T-helper 2 cell treated with Interferon-gamma antibody and Interleukin-4, amounts not matched to agents 5 μg/mL and 100 μg/mL, for 36 hours (primary cell): ENCODE measurements around the gene NADSYN1.

Experiments
- DNase-seq: peaks from one replicate; pipeline ENCODE4 v3.0.0; 2021; ENCODE audit warnings: low spot score
- H3K27ac Mint-ChIP-seq: one replicate; pipeline ENCODE4 v1.8.0; 2021; ENCODE audit warnings: mild to moderate bottlenecking, mixed read lengths
- H3K27me3 Mint-ChIP-seq: one replicate; pipeline ENCODE4 v1.8.0; 2021; ENCODE audit warnings: low read depth, mixed read lengths
- H3K36me3 Mint-ChIP-seq: one replicate; pipeline ENCODE4 v1.8.0; 2021; ENCODE audit warnings: low read depth, mixed read lengths
- H3K4me1 Mint-ChIP-seq: one replicate; pipeline ENCODE4 v1.8.0; 2021; ENCODE audit warnings: low read depth, mixed read lengths
- H3K4me3 Mint-ChIP-seq: one replicate; pipeline ENCODE4 v1.8.0; 2022; ENCODE audit warnings: mild to moderate bottlenecking, moderate library complexity, mixed read lengths
- H3K9me3 Mint-ChIP-seq: one replicate; pipeline ENCODE4 v1.8.0; 2021; ENCODE audit warnings: mixed read lengths

The NADSYN1 gene

DNA sequence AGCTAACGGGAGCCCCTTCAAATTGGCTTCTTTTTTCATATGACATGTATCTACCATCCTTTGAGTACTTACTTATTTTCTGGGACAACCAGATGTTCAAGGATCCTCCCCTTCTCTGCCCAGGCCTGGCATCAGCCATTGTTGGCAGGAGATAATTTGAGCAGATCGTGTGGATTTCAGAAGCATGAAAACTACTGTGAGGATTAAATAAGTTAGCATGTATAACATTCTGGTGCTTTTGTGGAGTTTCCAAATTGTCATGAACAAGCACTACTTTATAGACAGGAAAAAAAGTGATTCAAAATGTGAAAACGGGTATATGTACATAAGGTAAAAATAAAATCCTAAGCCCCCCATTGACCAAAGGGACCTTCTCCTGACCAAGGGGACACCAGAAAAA is 2.1 kb upstream of the NADSYN1 start:
- no peak for DNase-seq
- H3K4me1 Mint-ChIP-seq = peaks cover 61% of the 10 kb centered on the region
- no peaks in the 10 kb centered on the region for H3K27me3 Mint-ChIP-seq
- peaks cover 26% of the 10 kb centered on the region for H3K36me3 Mint-ChIP-seq
- peak overlapping the region; percentile 90 for H3K4me3 Mint-ChIP-seq
- H3K9me3 Mint-ChIP-seq = peaks cover 7% of the 10 kb centered on the region
- H3K27ac Mint-ChIP-seq = peak overlapping the region; percentile 94

DNA sequence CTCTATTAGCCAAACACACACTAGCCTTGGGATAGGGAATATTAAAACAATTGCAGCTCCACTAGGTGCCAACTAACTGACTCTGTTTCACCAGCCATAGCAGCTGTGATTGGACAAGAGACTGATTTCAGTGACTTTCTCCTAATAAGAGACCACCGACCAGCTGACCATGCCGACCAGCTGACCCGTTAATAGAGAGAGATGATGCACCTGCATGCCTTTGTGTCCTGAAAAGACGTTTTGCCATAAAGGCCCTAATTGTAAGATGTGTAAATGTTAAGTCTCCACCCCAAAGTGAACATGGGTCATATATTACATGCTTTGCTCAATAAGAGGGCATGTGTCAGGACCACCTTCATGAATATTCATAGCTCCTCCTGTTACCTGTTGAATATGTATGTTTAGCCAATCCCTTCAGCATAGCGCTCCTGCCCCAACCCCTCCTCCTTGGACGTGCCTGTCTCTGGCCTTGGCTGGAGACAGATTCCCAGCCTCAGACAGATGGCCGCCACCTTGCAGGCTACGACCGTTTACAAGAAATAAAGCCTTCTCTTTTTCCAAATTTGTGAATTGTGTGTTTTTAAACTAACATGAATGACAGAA is 1.3 kb upstream of the NADSYN1 start:
- peak overlapping the region; percentile 94 for H3K27ac Mint-ChIP-seq
- DNase-seq = peak; percentile 16
- H3K36me3 Mint-ChIP-seq = peaks cover 21% of the 10 kb centered on the region
- H3K9me3 Mint-ChIP-seq = no peaks in the 10 kb centered on the region
- H3K4me3 Mint-ChIP-seq = peak overlapping the region; percentile 90
- H3K4me1 Mint-ChIP-seq = peaks cover 60% of the 10 kb centered on the region
- no peaks in the 10 kb centered on the region for H3K27me3 Mint-ChIP-seq

DNA sequence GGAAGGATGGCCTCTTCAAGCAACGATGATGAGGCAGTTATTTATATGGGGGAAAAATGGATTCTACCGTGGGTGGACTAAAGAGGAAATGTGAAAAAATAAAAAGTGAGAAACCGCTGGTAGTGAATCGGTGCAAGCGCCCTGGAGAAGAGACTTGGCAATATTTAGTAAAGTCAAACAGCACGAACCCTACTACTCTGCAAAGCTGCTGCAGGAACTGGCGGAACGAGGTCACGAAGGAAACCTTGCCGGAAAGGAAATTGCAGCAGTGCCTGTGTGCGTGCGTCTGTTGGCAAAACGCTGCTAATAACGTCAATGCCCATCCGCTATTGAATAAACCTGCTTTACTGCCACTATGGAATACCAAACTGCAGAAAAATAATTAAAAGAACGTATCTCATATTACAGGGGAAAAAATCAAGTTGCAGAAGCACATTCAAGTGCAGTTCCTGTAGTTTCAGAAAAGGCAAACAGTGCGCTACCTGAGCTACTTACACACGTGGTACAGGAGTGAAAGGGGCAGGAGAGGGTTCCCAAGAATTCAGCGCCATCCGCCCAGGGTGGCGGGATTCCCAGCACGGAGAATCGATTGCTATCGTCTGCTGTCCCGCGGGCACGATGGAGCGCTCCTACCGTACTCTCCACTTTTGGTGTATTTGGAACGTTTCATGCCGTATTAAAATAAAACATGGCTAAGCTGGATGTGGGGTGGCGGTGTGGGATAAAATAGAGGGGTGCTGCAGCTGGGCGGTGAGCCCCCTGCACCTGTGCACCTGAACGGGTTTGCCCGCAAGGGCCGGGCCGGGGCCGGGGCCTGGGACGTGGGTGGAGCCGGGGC is 585 bp upstream of the NADSYN1 start:
- Mint-ChIP-seq H3K27me3 (no peaks in the 10 kb centered on the region), H3K4me3 (peak overlapping the region; percentile 90), H3K36me3 (peaks cover 17% of the 10 kb centered on the region)

DNA sequence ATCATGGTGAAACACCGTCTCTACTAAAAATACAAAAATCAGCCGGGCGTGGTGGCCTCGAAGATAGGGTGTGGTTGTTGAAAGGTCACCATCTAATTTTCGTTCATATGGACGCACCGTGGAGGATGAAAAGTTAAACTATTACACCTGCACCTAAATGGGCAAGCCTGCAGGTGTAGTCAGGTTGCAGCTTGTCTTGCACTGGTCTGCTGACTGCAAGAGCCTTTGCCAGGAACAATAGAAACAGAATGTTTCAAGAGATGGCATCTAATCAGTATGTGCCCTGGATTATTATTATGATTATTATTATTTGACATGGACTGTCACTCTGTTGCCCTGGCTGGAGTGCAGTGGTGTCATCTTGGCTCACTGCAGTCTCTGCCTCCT is 908 bp downstream of the NADSYN1 start:
- Mint-ChIP-seq H3K27ac (peak overlapping the region; percentile 82), H3K36me3 (peaks cover 22% of the 10 kb centered on the region), H3K9me3 (no peaks in the 10 kb centered on the region), H3K4me3 (peak overlapping the region; percentile 90), H3K27me3 (no peaks in the 10 kb centered on the region), H3K4me1 (peaks cover 56% of the 10 kb centered on the region)
- DNase-seq = no peak

More for the DNA sequence above, 585 bp upstream of the NADSYN1 start:
- DNase-seq = peak; percentile 42
- H3K4me1 Mint-ChIP-seq = peaks cover 56% of the 10 kb centered on the region
- H3K27ac Mint-ChIP-seq = peak overlapping the region; percentile 94
- no peaks in the 10 kb centered on the region for H3K9me3 Mint-ChIP-seq

DNA sequence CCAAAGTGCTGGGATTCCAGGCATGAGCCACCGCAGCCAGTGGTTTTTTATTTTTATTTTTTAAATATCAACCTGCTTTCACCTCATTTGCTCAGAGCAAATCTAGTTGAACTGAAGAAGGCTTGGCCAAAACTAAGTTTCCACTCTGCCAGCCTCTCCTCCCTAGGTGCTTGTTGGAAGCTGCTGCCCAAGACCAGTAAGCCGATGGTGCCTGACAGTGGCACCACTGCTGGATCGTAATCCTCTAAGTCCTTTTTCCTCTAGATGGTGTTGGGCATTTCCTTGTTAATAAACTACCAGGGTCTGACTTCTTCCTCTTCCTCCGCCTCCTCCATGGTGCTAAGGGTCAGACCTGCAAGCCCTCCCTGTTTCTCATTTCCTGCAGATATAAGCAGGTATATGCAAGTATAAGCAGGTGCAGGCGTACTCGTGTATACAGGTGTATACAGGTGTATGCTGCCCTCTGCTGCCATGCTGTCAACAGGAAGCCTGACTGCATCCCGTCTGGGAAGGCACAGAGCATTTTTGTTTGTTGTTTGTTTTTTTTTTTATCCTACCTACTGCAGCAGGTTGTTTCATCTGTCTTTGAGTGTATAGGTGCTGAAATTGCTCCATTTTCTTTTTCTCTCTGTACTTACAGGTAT is 1.6 kb downstream of the NADSYN1 start:
- H3K4me1 Mint-ChIP-seq = peaks cover 51% of the 10 kb centered on the region
- H3K9me3 Mint-ChIP-seq = no peaks in the 10 kb centered on the region
- peak overlapping the region; percentile 77 for H3K27ac Mint-ChIP-seq
- no peak for DNase-seq
- peaks cover 24% of the 10 kb centered on the region for H3K36me3 Mint-ChIP-seq
- no peaks in the 10 kb centered on the region for H3K27me3 Mint-ChIP-seq
- H3K4me3 Mint-ChIP-seq = peak overlapping the region; percentile 90

DNA sequence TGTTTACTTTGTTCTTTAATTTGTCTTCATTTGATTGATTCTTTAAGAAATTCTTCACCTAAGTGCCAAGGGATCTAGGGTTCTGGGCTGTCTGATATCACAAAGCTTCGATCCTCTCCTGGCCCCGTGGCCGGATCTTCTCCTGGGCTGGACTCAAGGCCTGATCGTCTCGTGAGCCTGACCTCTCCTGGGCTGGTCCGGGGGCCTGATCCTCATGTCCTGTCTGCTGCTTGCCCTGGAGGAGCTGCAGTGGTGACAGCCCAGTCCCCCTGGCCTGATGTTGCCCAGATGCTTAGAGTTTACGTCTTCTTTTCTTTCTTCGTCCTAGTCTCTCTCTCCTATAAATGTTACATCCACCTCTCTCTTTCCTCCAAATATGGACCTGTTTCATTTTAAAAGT is 3.3 kb downstream of the NADSYN1 start:
- Mint-ChIP-seq H3K36me3 (peaks cover 39% of the 10 kb centered on the region), H3K27ac (no peak overlapping the region), H3K4me1 (peaks cover 37% of the 10 kb centered on the region), H3K27me3 (no peaks in the 10 kb centered on the region), H3K4me3 (no peak overlapping the region), H3K9me3 (no peaks in the 10 kb centered on the region)
- DNase-seq = no peak

DNA sequence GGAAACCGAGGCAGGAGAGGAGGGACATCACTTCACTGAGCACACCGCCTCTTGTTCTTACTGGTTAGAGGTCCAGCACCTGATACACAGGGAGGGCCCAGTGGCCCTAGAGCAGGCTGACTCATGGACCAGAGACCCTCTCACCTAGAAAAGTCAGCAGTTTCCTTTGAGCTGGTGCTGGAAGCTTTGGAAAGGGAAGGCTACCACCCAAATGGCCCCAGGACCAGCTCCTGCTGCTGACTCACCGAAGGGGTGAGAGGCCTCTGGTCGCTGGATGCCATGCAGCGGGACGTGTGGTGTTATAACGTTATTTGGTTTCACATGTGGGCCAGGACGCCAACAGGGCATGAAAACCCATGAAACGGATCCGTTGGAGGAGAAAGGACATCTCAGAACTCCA is 3.8 kb downstream of the NADSYN1 start:
- H3K4me3 Mint-ChIP-seq = no peak overlapping the region
- peaks cover 33% of the 10 kb centered on the region for H3K4me1 Mint-ChIP-seq
- no peaks in the 10 kb centered on the region for H3K27me3 Mint-ChIP-seq
- H3K9me3 Mint-ChIP-seq = no peaks in the 10 kb centered on the region
- H3K27ac Mint-ChIP-seq = no peak overlapping the region
- DNase-seq = no peak
- H3K36me3 Mint-ChIP-seq = peaks cover 41% of the 10 kb centered on the region

DNA sequence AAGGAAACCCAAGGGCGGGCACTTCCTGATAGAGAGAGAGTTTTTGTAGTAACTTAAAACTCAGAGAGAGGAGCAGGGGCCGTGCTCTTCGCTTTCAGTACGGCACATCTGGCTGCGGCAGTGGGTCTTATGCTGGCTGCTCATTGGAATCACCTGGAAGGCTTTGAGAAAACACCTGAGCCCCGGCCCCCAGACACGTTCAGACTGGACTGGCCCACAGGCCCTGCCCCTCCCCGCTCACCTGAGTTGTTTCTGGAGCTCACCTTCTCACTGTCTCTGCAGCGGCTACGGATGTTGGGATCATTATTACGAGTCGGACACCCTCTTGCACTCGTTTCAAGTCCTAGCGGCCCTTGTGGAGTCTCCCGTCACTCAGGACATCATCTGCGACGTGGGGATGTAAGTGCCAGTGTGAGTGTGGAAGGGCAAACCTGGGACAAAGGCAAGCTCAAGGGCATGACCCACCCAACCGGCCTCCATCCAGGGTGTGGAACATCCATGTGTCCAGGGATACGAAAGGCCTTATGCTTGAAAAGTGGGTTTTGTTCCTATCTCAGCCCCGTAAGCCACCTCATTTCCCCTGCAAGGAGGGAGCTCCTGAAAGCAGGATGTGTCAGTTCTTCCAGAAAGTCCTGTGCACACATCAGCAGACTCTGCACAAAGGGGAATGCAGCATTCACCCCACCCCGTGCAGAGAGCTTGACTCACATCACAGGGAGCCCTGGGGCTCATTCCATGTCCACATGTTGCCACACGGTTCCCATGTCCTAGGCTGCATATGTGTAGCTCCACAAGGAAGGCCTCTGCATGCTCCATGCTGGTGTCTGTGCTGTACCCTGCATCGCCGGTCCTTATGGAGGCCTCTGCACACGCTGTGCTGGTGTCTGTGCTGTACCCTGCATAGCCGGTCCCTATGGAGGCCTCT is 5.4 kb downstream of the NADSYN1 start:
- DNase-seq = no peak
- no peak overlapping the region for H3K4me3 Mint-ChIP-seq
- H3K36me3 Mint-ChIP-seq = peaks cover 48% of the 10 kb centered on the region
- peaks cover 26% of the 10 kb centered on the region for H3K4me1 Mint-ChIP-seq
- H3K27ac Mint-ChIP-seq = no peak overlapping the region
- no peaks in the 10 kb centered on the region for H3K27me3 Mint-ChIP-seq
- H3K9me3 Mint-ChIP-seq = no peaks in the 10 kb centered on the region

DNA sequence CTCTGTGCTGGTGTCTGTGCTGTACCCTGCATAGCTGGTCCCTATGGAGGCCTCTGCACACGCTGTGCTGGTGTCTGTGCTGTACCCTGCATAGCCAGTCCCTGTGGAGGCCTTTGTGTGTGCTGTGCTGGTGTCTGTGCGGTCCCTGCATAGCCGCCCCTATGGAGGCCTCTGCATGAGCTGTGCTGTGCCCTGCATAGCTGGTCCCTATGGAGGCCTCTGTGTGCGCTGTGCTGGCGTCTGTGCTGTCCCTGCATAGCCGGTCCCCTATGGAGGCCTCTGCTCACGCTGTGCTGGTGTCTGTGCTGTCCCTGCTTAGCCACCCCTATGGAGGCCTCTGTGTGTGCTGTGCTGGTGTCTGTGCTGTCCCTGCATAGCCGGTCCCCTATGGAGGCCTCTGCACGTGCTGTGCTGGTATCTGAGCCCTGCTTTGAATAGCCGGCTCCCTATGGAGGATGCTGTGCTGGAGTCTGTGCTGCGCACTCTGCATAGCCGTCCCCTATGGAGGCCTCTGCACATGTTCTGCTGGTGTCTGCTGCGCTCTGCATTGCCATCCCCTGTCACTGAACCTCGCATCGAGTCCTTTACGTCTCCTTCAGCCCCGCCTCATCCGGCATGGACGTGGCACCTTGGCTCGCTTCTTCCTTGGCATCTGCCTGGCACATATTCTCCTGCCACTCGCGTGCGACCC is 6.2 kb downstream of the NADSYN1 start:
- no peak overlapping the region for H3K4me3 Mint-ChIP-seq
- no peaks in the 10 kb centered on the region for H3K9me3 Mint-ChIP-seq
- H3K27ac Mint-ChIP-seq = peak overlapping the region; percentile 53
- no peaks in the 10 kb centered on the region for H3K27me3 Mint-ChIP-seq
- H3K4me1 Mint-ChIP-seq = peaks cover 20% of the 10 kb centered on the region
- DNase-seq = no peak
- peaks cover 53% of the 10 kb centered on the region for H3K36me3 Mint-ChIP-seq

DNA sequence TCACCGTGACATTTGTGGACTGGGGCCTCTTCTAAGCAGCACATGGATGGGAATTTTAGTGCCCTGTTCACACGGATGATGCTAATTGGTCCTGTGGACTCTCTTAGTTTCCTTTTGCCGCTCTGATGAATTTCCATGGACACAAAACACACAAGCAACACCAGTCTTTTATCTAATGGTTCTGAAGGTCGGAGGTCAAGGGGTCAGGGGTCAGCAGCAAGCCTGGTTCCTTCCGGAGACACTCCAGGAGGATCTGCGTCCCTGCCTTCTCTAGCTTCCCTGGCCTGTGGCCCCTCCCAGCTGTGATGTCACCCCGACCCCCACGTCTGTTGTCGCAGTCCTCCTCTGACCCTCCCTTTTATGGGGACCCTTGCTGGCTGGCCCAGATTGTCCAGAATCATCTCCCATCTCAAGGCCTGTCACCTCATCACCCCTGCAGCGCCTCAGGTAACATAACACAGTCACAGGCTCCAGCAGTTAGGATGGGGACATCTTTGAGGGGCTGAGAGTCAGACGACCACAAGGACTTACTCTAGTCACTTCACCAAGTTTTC is 6.8 kb downstream of the NADSYN1 start:
- H3K36me3 Mint-ChIP-seq = peaks cover 52% of the 10 kb centered on the region
- no peak overlapping the region for H3K4me3 Mint-ChIP-seq
- peaks cover 15% of the 10 kb centered on the region for H3K4me1 Mint-ChIP-seq
- no peaks in the 10 kb centered on the region for H3K9me3 Mint-ChIP-seq
- no peaks in the 10 kb centered on the region for H3K27me3 Mint-ChIP-seq
- DNase-seq = no peak
- H3K27ac Mint-ChIP-seq = peak overlapping the region; percentile 53

DNA sequence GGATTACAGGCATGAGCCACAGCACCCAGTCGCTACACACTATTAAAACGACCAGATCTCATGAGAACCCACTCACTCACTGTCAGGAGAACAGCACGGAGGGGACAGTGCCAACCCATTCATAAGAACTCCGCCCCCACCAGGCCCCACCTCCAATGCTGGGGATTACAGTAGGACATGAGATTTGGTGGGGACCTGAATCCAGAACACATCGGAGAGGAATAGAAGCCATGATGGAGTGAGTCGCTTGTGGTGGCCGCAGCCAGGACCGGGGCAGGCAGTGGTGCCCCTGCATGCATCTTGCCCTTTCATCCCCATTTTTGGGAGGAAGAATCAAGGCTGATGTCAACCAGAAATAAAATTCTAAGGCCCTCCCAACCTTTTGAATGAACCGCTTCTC is 8.7 kb downstream of the NADSYN1 start:
- H3K36me3 Mint-ChIP-seq = peaks cover 47% of the 10 kb centered on the region

DNA sequence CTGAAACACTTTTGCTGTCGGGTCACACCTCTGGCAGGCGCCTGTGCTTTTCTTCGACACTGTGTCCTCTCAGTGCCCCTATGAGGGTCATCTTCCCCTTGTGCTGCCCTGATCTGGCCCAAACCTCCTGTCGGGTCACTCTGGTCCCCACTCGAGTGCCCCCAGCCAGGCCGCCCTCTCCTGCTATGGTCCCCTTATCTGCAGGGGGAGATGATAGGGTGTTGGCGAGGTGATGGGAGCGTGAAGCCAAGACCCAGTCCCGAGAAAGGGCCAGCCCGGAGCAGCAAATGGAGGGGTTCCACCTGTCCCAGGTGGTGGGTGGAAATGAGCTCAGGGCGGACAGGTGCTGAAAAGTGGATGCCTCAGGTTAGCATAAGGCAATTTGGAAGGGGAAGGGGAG is 9.7 kb downstream of the NADSYN1 start:
- no peak for DNase-seq
- Mint-ChIP-seq H3K9me3 (no peaks in the 10 kb centered on the region), H3K36me3 (peaks cover 56% of the 10 kb centered on the region), H3K27me3 (no peaks in the 10 kb centered on the region), H3K4me1 (peaks cover 5% of the 10 kb centered on the region), H3K27ac (no peak overlapping the region), H3K4me3 (no peak overlapping the region)

More for the DNA sequence above, 8.7 kb downstream of the NADSYN1 start:
- DNase-seq = no peak
- Mint-ChIP-seq H3K27me3 (no peaks in the 10 kb centered on the region), H3K9me3 (no peaks in the 10 kb centered on the region), H3K27ac (no peak overlapping the region), H3K4me1 (peaks cover 7% of the 10 kb centered on the region), H3K4me3 (no peak overlapping the region)
